NCI-H524 treated with DMSO at 0.1 percent for 48 hours (cell line): ENCODE data around the gene GPR55.

Source experiments
- DNase-seq: peaks from one replicate; lab custom pipeline; 2025; lab: John Stamatoyannopoulos, UW

The GPR55 gene

DNA sequence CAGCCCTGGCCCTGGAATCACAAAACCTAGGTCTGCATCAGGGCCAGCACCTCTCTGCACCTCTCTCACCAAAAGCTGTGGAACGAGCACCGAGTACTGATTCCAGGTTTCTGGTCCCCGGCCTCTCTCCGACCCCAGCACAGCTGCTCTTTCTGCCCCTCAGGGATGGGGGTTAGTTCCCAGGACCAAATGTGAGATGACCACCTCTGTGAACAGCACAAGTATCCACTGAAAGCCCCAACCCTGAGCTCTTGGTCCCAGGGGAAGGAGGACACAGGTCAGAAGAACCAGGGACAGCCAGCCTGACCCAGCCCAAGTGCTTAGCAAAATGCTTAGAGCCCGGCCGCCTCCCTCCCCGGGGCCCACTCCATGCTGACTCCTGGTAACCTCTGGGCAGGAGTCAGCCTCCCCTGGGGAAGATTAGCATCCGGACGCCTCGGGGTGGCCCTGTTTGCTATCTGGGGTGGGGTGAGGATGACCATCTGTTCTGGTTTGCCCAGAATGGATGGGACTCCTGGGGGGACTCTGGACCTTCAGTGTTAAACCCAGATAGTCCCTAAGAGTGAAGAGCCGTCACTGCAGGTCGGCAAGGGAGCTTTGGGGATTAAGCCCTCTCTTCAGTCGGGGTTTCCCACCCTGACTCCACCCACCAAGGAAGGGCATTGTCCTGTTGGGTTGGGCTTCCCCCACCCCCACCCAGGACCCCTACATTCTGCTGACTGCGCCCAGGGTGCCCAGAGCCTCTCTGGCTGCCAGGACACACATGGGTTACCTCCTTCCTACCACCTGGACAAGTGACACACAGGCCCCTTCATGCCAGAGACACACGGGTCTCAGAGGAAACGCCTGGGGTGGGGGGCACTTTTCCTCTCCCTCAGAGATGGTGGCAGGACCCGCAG lies 9.4 kb upstream of the GPR55 start:
- DNase-seq = no peak

DNA sequence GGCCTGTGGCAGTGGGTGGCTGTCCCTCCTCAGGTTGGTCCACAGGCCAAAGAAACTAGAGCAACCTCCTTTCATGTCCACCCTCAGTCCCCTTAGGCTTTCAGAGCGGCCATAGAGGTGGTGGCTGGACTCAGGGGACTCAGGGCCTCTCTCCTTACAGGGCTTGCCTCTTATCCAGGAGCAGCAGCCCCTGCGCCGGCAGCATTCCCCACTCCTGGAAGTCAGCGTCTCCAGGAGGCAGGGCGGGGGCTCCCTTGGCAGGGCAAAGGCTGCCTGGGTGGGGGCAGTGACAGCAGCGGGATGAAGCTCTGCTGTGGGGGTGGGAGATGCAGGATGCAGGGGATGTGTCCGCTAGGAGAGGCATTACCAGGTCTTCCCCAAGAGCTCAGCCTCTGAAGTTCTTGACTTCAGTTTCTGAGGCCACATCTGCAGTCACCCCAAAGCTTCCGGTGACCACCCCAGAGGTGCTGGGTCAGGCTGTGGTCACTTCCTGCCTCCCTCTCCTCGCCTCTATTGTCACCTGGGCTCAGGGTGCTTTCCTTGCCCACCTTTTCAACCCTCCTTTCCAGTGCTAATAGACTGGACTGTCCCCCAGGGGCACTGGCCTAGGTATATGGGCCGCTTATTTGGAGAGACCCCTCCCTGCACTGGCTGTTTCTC lies 8.6 kb upstream of the GPR55 start:
- DNase-seq = no peak

DNA sequence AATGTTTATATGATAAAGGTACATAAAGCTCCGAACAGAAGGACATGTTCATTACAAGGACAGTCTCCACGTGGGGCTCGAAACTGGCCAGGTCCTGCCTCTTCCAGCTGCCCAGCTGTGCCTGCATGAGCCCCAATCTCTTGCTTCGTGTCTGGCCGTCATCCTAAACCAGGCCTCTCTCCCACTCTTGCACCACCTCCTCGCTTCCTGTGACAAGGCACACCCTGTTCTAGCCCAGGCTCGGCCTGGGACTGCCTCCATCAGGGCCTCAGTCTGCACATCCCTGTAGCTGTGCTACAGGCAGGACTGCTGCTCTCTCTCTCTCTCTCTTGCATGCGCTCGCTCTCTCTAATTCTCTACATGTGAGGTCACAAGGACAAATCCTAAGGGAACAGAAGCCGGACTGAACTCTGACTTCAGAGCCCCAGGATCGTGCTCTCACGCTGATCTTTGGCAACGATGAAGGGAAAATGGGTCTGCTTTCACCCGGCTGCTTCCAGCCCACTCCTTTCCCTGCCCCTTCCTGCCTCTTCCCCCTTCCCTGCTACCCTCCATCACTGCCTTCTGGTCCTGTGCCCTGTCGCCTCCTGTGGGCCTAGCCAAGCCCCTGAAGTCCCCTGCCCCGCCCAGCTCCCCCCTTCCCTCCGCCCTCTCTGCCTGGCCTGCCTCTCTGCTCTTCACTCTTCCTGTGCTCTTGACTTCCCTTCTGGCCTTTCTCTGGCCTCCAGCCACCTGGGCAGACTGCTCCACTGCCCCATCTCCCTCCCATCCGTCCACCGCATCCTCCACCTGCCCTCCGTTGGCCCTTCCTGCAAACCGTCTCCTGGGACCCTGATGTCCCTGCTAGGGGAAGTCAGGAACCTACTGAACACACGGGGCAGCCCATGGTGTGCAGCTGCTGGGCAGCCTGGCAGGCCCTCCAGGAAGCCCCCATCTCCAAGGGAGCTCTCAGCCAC lies 7.8 kb upstream of the GPR55 start:
- DNase-seq = no peak

DNA sequence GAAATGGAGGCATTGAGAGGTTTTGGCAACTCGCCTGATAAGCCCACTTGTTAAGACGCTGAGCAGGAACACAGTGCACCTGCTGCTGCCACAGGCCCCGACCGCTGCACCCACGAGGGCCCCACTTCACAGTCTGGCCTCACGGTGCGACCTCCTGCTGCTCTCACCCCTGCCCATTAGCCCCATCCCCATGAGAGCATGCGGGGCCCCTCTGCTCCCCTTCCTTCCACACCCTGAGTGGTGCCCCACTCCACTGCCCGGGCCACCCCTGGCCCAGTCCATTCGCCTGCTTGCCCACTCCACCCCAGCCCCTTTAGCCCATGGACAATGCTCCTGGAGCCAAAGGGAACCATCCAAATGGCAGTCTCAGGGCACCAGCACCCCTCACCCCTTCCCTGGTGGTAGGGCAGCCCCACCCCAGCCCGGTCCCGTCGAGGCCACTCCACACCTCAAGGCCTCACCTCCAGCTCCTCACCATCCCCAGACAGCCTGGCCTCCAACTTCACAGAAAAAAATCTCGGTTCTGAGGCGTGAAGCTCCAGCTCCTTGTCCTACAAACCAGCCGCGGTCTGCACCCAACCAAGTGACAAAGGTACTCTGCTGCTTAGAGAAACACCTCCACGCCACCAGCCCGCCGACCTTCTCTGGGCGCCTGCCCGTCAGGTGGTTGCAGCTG lies 6.7 kb upstream of the GPR55 start:
- no peak for DNase-seq

DNA sequence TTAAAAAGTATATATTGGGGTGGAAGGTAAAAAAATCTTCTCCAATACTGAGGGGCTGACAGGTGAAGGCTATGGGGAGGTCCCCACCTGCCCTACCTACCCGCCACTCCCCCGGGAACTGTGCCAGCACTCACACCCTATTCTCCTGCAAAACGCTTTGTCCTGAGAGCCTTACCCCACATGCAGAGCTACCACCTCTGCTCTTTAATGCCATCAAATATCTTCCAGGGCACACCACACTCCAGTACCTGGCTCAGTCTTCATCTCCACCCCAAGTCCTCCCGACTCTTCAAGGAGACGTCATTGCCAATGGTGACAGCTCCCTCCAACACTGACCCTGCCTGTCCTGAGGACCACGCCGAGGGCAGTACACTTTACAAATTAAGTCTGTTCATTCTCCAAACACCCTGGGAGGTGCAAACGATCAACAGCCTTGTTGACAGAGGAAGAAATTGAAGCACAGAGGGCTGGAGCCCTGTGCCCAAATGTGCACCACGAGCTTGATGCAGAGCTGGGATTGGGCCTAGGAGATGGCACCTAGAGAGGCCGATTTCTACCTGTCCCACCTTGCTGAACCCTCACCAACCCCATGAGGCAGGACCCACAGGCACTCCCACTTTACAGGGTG lies 6.0 kb upstream of the GPR55 start:
- no peak for DNase-seq

DNA sequence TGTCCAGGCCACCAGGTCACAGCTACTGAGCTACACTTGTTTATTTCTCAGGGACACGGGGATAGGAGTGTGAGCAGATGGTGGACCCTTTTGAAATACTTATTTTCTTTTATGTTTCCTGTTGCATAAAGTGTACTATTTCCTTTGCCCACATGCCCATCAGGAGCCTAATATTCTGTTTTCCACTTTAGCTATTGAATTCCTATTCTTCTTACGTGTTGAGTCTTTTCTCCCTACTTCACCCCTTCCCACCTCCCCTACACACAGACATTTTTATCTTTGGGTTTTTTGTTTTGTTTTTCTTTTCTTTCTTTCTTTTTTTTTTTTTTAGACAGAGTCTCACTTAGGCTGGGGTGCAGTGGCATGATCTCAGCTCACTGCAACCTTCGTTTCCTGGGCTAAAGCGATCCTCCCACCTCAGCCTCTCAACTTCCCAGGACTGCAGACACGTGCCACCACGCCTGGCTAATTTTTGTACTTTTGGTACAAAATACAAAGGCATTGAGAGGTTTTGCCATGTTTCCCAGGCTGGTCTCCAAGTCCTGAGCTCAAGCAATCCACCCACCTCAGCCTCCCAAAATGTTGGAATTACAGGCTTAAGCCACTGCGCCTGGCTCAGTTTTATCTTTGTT lies 5.2 kb upstream of the GPR55 start:
- no peak for DNase-seq

DNA sequence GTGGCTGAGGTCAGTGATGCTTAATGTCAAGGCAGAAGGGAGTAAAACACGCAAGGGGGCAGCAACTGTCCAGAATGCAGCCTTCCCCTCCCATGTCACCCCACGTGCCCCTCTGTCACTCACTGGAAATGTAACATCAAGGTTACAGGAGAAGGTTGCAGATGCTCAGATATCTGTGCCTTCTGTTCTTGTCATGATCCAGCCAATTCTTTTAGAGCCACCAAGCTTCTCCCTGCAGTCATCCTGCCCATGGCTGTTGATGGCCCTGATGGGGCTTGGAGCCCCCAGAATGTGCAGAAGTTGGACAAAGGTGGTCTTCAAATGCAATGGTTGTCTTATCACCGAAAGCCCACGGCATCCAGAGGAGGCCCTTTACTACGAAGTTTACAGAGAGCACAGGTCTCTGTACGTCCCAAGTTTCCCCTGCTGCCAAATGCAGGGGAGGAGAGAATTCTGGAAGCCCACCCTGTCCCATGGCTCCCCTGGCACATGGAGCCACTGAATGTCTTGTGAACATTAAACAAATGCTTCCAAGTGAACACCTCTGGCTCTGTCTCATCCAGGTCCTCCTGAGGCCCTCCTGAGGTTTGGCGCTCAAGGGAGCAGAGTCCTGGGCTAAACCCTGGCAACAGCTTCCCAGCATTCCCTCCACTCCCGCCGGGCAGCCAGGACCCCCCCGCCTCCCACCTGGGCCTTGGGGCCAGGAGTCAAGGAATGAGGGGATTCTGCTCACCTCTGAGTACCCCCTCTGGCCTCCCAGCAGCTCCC lies 4.5 kb upstream of the GPR55 start:
- DNase-seq = no peak

DNA sequence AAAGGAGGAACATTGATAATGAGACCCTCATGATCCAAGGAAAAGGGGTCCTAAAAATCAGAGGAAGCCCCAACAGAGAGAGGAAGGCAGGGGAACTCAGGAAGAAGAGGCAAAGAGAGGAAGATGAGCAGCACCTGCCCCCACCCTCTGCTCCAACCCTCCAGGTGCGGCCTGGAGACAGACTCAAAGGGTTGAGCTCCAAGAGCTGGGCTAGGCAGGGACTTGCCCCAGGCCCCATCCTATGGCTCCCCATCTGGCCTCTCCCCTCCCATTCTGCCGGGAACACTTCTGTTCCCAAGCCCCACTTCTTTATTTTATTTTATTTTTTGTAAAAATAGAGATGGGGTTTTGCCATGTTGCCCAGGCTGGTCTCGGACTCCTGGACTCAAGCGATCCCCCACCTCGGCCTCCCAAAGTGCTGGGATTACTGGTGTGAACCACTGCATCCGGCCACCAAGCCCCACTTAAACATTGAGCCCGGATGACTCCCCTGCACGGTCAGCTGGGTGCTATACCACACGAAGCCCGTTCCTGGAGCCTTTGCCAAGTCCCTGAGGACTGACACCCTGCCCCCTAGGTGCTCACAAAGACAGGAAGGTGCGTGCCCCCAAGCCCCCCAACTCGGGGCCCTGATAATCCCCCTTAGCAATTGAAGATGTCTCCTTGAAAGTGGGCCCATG lies 3.8 kb upstream of the GPR55 start:
- no peak for DNase-seq

DNA sequence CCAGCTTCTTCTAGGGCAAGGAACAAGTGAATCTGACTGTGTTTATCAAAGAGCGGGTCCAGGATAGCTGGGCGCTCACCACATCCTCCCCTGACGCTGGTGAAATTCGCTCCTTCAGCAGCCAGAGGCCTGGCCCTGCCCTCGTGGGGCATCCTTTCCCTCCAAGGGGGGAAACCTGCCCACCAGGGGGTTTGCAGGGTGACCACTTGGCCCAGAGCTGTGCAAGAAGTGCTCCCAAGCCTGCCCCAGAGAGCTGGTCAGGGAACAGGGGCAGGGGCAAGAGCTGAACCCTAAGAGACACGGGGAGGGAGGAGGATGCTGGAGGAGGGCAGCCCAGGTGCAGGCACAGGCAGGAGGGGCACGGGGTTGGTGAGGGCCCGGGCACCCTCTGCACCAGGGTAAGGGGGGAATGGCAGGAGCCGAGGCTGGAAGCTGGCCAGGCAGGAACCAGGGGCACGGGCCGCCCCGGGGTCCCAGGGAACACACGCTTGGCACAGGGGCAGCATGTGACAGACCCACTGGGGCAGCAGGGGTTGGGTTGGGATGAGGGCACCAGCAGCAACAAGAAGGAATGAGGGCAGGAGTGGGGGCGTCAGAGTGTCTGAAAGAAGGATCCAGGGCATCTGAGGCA lies 2.8 kb upstream of the GPR55 start:
- DNase-seq = no peak

DNA sequence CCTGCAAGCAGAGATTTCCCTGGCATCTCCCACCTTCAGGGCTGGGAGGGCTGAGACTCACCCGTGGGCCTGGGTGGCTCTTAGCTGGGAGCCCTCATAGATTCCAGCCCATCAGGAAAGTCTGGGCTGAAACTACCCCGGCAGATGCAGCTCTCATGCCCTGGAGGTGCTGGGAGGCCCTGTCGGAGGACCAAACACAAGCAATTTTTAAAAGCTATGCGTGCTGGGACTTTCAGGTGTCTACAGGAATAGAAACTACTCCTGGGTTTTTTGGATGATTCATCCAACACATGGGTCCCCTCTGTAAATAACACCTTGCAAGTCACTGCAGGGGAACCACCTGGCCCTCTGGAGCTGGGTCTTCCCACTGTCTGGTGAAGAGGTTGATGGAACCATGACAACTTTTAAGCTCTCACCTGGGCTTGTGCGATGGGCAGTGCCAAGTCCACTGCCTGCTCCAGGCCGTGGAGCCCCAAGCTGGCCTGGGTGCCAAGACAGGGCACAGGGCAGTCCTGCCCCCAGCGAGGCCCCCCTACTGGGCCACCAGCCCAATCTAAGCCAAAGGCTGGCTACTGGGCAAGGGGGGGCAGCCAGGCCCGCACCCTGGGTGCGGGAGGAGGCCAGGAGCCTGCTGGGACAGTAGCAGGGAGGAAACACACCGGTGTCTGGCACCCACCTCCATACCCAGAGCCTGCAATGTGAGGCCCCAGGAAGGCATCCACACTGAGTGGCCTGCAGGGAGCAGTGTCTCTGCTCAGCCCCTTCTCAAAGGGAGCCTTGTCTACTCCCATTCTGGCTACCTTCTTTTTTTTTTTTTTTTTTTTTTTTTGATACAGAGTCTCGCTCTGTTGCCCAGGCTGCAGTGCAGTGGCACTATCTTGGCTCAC lies 1.1 kb upstream of the GPR55 start:
- DNase-seq = no peak

DNA sequence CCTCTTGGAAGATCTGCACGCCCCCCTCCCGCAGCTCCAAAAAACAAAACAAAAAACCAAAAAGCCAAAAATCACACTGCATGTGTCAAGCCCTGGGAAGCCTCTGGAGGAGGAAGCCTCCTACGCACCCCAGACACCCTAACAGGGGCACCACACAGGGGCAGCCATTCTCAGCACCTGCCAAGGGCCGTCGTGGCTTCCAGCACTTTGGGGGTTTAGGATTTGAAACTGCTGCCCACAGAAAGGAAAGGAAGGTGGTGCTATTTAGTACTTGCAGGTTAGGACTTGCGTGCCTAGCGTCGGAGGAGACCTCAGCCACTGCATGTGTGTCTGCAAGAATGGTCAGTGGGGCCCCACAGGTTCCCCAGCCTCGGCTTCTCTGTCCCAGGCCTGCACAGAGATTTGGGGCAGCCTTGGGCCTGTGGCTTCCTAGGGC lies 419 bp upstream of the GPR55 start:
- no peak for DNase-seq

DNA sequence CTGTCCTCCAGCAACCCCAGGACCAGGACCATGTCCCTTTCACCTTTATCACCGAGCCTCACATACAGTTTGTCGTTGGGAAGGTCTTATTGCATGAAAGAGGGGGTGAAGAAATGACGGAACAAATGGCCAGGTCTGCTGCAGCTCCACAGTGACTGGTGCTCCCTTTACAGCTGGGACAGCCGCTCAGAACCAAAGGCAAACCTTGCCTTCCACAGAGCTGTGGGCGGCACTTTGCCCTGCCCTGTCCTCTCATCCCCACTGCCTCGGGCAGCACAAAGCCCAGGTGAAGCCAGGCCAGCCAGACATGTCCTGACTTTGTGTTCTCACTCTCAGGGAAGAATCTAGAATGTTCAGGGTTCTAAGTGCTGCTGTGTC lies 961 bp downstream of the GPR55 start:
- DNase-seq = no peak

DNA sequence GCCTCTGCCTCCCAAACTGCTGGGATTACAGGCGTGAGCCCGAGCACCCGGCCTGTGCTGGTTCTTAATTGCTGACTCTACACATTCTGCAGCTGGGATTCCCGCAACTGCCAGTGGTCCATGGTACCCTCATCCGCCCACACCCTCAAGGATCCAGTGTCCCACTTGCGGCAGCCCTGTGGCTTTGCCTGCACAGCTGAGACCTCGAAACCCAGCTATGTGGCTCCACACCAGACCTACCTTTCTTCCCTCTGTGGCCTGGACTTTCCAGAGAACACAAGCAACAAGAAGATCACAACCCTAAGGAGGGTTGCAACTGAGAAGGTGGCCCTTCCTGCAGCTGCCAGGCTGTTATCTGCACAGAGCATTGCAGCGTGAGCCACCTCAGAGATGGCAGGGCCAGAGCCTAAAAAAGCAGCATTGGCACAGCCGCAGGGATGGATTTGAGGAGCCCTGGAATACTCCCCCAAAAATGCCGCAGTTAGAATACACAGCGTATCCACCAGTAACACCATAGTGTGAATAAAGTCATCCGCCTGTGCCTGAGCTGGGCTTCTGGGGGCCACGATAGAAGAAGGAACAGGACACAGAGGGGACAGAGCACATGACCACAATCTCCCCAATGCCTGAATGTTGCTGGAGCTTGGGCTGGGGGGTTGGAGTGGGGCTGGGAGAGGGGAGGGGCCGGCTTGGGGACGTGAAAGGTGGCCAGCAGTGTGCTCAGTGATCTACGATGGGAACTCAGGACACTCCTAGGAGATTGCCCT lies 1.9 kb downstream of the GPR55 start:
- DNase-seq = no peak

DNA sequence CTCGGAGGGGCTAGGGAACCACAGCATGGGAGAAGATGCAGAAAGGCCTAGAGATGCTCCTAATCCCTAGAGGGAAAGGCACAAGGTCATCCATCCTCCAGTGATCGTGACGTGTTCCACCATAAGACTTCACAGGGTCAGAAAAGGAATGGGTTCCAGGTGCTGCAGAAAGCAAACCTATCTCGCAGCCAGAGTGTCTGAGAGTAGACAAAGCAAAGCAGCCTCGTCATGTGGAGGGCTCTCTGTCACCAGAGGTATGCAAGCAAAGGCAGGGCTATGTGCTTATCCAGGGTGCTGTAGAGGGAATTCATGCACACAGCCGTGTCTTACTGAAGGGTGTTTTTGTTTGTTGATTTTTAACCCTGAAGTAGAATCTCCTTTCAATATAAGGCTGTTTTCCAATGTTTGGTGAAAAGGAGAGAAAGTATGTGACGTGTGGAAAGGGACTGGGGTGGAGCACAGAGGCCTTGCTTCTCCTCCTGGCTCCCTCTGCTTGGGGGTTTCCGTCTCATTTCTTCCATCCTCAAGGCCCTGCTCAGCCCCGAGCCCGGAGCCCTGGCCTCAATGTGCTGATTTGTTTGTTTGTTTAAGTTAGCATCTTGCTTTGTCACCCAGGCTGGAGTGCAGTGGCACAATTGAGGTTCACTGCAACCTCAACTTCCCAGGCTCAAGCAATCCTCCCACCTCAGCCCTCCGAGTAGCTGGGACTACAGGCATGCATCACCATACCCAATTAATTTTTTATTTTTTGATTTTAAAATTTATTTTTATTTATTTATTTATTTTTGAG lies 3.0 kb downstream of the GPR55 start:
- DNase-seq = no peak

DNA sequence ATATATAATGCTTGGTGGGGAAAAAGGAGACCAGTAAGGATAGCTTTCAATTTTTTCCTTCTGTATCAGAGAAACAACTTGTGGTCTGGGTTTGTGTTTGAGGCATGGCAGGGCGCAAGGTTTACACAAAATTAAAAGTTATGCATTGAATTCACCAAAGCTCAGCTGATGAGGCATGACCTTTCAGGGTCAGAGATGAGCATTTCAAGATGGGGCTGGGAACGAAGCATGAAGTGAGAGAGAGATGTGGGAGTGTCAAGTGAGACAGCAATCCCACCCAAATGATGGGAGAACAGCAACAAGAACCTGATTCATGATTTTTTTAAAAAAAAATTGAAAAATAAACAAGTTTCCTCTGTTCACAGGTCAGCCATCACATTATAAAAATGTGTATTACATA lies 4.9 kb downstream of the GPR55 start:
- DNase-seq = no peak

DNA sequence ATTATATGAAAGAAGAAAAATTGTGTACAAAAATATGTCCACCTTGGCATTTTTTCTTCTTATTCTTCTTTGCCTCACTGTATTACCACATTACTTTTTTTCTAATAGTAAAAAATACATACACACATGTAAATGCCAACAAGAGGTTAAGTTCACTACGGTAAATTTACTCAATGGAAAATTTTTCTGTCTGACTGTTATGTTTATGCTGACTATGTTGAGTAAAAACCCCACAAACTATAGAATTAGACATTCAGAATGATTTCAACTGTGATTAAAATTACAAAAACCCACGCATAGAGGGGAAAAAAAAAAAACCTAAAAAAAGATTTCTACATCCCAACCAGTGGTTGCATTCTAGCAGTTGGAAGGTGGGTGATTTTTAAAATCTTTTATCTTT lies 5.4 kb downstream of the GPR55 start:
- no peak for DNase-seq
